GM12891 (cell line): Measurements from ENCODE around the gene PRKCB.
"Not testable (repeated sequence)": the region's sequence is repeated elsewhere in the genome, so short reads cannot be mapped to it uniquely, and the experiment has no call there.

Experiments used
- DNase-seq: peaks from one replicate; pipeline ENCODE4 v3.0.0; 2011; ENCODE audit warnings: low spot score; ENCODE audit not compliant: insufficient read length
- FAIRE-seq: peaks from 2 replicates; lab custom pipeline; 2011; peaks lifted over from hg19 to GRCh38; lab: Jason Lieb, UNC
- PAX5 ChIP-seq: IDR thresholded peaks from 2 replicates; pipeline ENCODE4 v1.6.1; 2011; ENCODE audit warnings: low read length, moderate library complexity, mild to moderate bottlenecking; ENCODE audit not compliant: insufficient read depth, severe bottlenecking
- POLR2A ChIP-seq: IDR thresholded peaks from 2 replicates; pipeline ENCODE4 v1.6.1; 2011; ENCODE audit warnings: low read depth, low read length, control low read depth
- POLR2AphosphoS5 ChIP-seq: IDR thresholded peaks from 2 replicates; pipeline ENCODE4 v1.6.1; 2011; ENCODE audit warnings: low read depth, low read length, control low read depth
- POU2F2 ChIP-seq: IDR thresholded peaks from 2 replicates; pipeline ENCODE4 v1.6.1; 2011; ENCODE audit warnings: low read depth, mild to moderate bottlenecking, control low read depth, low read length, moderate library complexity
- SPI1 ChIP-seq: IDR thresholded peaks from 2 replicates; pipeline ENCODE4 v1.6.1; 2011; ENCODE audit warnings: low read depth, low read length, control low read depth
- TAF1 ChIP-seq: IDR thresholded peaks from 2 replicates; pipeline ENCODE4 v1.6.1; 2011; ENCODE audit warnings: low read depth, low read length, control low read depth

The PRKCB gene

DNA sequence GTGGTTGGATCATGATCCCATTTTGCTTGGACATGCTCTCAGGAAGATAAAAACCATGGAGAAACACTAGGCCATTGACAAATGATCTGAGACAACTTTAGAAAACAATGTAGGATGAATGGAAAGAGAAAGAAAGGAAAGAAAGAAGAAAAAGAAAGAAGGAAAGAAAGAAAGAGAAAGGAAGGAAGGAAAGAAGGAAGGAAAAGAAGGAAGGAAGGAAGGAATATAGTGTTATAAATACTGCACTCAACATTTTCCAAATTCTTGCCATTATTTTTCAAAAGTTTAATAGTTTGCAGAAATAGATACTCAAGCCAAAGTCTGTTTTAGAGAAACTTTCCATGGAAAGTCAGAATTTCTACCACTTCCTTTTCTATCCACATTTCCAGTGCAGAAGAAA lies 381.2 kb downstream of the PRKCB start:
- no peak for TF ChIP-seq POU2F2
- no peak for TF ChIP-seq TAF1
- no peak for FAIRE-seq
- no peak for DNase-seq

DNA sequence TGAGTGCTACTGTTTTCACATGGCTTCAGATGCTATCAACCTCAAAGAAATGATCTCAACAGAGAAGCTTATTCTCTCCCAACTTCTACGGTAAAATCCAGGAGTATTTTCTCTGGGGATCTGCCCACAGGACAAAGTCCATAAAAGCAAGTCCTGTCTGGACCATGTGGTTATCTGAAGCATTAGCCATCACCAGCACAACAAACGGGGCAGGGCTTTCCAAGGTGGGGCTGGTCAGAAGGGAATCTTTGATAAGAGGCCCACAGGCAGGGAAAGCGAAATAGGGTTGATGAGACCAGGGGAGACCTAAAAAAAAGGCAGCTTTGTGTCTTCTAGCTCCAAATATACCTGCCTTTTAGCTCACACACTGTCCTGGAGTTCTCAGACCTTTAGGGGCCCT lies 381.7 kb downstream of the PRKCB start:
- no peak for TF ChIP-seq POU2F2
- no peak for TF ChIP-seq SPI1
- TF ChIP-seq POLR2AphosphoS5: no peak
- no peak for TF ChIP-seq POLR2A
- TF ChIP-seq PAX5: no peak
- TF ChIP-seq TAF1: no peak
- DNase-seq (no peak), FAIRE-seq (no peak)

DNA sequence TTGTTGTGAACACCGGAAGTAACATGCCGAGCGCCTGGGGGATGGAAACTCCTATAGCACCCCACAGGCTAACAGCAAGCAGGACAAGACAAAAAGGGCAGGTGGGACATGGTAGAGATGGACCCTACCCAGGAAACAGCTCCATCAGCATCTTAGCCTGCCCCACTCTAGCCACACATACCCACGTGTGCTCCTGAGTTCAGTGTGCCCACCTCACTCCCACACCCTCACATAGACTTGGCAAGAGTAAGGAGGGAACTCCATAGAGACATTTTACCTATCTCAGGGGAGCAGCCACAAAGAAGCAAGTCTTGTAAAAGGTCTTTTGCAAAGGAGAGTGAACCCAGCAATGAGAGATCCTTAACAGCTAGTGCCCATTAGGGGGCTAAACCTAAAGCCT lies 382.5 kb downstream of the PRKCB start:
- no peak for DNase-seq
- FAIRE-seq: no peak
- TF ChIP-seq POU2F2 (no peak), POLR2A (0 out of 2 replicates have a peak, but pooled peaks have one; percentile 4)

DNA sequence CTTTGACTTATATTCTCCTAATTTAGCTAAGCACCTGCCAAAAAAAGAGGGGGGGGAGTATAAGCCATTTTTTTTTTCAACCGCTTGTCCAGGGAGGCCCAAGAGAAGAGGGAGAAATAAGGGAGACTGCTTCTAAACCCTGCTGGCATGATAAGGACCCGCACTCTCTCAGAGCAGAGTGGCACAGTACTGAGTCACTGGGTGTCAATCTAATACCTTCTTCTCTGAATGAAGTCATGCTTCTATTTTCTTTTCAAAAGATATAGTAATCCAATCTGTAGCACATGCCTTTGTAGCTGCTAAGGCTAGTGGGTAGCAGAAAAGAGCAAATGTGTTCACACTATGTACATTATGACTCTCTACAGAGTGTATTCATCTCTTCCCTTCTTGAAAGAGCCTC lies 385.4 kb downstream of the PRKCB start:
- TF ChIP-seq POLR2A: no peak
- FAIRE-seq (no peak), DNase-seq (no peak)

DNA sequence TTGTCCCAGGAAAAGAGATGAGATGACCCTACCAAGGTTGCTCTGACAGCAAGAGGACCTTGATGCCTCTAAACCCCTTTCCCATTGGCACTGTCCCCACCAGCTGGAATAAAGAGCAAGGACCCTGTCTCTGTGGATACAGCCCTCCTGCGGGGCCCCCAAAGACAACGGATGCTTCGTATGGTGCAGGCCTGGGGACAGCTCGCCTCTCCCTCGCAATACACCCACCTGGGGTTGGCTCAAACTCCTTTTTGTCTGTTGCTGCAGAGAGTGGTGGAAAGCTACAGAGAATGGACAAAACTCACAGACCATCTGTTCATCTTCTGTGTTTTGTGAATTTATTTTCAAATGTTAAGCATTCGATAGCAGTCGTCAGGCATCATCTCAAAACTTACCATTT lies 392.7 kb downstream of the PRKCB start:
- FAIRE-seq (no peak), DNase-seq (no peak)
- TF ChIP-seq SPI1: no peak
- TF ChIP-seq POLR2A: no peak
- TF ChIP-seq POU2F2: no peak
- TF ChIP-seq TAF1: no peak
- no peak for TF ChIP-seq PAX5
- no peak for TF ChIP-seq POLR2AphosphoS5

DNA sequence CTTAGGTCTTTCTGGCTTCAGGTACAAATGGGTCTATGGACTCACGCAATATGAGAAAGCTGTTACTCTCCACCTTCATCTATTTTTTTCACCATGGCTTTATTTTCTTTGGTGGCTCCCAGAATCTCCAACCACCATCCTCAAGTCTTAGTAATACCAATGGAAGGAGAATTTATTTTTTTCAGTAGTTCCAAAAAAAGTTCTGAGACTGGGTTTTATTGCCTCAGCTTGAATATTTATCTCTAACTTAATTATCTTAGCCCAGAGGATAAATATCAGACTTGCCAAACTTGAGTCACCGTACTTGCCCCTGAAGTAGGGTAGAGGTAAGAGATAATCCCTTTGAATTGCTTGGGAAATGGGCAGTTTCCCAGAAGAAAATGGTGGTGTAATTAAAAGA lies 397.2 kb downstream of the PRKCB start:
- no peak for DNase-seq
- no peak for FAIRE-seq
- TF ChIP-seq TAF1 (no peak), POU2F2 (no peak), SPI1 (no peak), POLR2AphosphoS5 (no peak), POLR2A (no peak), PAX5 (no peak)

DNA sequence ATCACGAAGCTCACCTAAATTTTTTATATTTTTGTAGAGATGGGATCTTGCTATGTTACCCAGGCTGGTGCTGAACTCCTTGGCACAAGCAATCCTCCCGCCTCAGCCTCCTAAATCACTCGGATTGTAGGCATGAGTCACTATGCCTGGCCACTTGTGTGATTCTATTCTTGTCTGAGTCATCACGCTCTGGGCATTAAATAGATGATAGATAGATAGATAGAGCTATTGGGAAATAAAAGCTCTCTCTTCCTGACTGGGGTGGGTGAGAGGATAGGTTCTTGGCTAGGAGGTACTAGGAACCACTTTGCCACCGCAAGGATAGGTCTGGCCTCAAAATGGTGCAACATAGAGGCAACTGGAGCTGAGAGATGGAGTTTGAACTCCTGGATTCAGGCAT lies 399.0 kb downstream of the PRKCB start:
- no peak for DNase-seq
- no peak for FAIRE-seq
- TF ChIP-seq POLR2A: no peak
- TF ChIP-seq PAX5: no peak
- TF ChIP-seq POU2F2: no peak

DNA sequence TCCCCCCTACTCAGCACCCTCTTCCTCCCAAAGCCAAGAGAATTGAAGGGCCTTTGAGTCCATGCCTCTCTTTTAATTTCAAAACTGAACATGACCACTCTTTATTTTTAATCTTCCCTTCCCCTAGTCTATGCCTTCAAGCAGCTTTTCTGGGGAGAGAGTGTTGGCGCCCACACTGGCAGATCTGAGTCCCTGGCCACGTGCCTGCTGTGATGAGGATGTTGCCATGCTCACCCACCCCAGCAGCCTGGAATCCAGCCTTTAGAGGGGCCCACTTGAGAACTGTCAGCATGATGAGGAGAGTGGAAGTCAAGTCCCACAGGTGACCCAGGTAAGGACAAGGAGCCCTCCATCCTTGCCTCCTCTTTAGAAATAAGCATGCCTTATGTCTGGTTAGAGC lies 400.0 kb downstream of the PRKCB start:
- TF ChIP-seq POLR2A: no peak
- no peak for TF ChIP-seq PAX5
- TF ChIP-seq POLR2AphosphoS5: no peak
- no peak for FAIRE-seq

DNA sequence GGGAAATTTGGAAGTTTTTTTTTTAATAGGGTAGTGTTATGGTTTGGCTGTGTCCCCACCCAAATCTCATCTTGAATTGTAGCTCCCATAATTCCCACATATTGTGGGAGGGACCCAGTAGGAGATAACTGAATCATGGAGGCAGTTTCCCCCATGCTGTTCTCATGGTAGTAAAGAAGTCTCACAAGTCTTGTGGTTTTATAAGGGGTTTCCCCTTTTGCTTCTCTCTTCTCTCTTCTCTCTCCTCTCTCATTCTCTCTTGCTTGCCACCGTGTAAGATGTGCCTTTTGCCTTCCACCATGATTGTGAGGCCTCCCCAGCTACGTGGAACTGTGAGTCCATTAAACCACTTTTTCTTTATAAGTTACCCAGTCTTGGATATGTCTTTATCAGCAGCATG lies 403.1 kb downstream of the PRKCB start:
- not testable (repeated sequence) for DNase-seq, FAIRE-seq

More for the DNA sequence above, 400.0 kb downstream of the PRKCB start:
- no peak for DNase-seq

DNA sequence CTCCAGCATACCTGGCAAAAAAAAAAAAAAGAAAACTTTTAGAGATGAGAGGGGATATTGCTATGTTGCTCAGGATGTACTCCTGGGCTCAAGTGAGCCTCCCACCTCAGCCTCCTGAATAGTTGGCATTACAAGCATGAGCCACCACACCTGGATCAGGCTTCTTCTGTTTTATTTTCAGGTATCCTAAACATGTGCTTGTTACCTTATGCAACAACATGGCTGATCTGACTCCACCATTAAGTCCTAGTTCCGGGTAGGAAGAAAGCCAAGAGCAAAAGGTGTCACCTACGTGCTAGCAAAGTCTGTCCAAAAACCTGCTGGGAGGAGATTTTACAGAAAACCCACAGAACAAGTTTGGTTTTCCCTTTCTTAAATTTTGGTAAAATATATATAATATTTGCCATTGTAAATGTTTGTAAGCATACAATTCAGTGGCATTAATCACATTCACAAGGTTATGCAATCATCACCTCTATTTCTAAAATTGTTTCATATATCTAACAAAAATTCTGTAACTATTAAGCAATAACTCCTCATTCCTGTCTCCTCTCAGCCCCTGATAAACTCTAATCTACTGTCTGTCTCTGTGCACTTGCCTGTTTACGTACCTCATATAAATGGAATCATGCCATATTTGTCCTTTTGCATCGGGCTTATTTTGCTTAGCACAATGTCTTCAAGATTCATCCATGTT lies 411.3 kb downstream of the PRKCB start:
- FAIRE-seq (no peak), DNase-seq (no peak)
- no peak for TF ChIP-seq SPI1
- TF ChIP-seq POLR2A: no peak
- TF ChIP-seq TAF1: no peak

DNA sequence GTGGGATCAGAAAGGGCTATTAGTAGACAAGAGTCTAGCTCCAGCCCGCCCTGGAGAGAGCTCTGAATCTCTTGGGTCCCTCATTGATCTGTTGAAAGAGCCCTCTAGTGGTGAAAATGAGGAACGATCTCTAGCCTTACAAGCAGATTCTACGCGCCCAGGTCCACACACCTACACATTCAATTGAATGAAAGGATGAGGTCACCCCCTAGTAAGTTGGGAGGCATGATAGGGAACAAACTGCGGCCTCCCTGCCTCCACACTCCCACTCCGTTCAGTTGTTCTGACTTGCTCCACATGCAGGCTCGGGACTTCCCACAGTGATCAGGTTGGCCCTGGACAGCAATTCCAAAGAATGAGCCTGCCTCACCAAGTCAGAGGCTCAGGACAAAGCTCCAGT lies 417.4 kb downstream of the PRKCB start:
- DNase-seq (peak; percentile 53), FAIRE-seq (peak; percentile 55)
- TF ChIP-seq POLR2AphosphoS5 (no peak), TAF1 (no peak), PAX5 (no peak), POU2F2 (no peak), SPI1 (no peak), POLR2A (no peak)
